Trophoblast cell (in vitro differentiated cells and primary cell): ENCODE data around the gene GOLGA6A.
"Not testable (repeated sequence)": the region's sequence is repeated elsewhere in the genome, so short reads cannot be mapped to it uniquely, and the experiment has no call there.

Experiments used
- DNase-seq, 2 donors: peaks; one replicate each; pipeline ENCODE4 v3.0.0-alpha.2; 2016
- H2AFZ ChIP-seq: 2 replicates; pipeline ENCODE4 v1.6.1; 2013; ENCODE audit warnings: low read length, moderate library complexity, mild to moderate bottlenecking; ENCODE audit not compliant: insufficient read depth, poor library complexity
- H2AK5ac ChIP-seq: 2 replicates; pipeline ENCODE4 v1.6.1; 2013; ENCODE audit warnings: mild to moderate bottlenecking, low read length
- H2BK120ac ChIP-seq: 2 replicates; pipeline ENCODE4 v1.6.1; 2013; ENCODE audit warnings: low read length, mild to moderate bottlenecking, moderate library complexity; ENCODE audit not compliant: insufficient read depth, poor library complexity
- H2BK12ac ChIP-seq: 2 replicates; pipeline ENCODE4 v1.6.1; 2013; ENCODE audit warnings: mild to moderate bottlenecking, low read length, moderate library complexity
- H2BK5ac ChIP-seq: 2 replicates; pipeline ENCODE4 v1.6.1; 2013; ENCODE audit warnings: low read length, low read depth, moderate library complexity, mild to moderate bottlenecking; ENCODE audit not compliant: poor library complexity
- H3K14ac ChIP-seq: 2 replicates; pipeline ENCODE4 v1.6.1; 2013; ENCODE audit warnings: mild to moderate bottlenecking, low read length
- H3K18ac ChIP-seq: 2 replicates; pipeline ENCODE4 v1.6.1; 2013; ENCODE audit warnings: mild to moderate bottlenecking, low read length
- H3K23ac ChIP-seq: 2 replicates; pipeline ENCODE4 v1.6.1; 2013; ENCODE audit warnings: low read length
- H3K27ac ChIP-seq: 2 replicates; pipeline ENCODE4 v1.5.1; 2013; ENCODE audit warnings: low read depth, mild to moderate bottlenecking, inconsistent platforms, low read length, moderate library complexity
- H3K27me3 ChIP-seq: 2 replicates; pipeline ENCODE4 v1.6.1; 2013; ENCODE audit warnings: inconsistent platforms, mild to moderate bottlenecking, low read length, moderate library complexity; ENCODE audit not compliant: insufficient read depth
- H3K36me3 ChIP-seq, 2 experiments: 1 replicate in 1 of 2; 2 replicates in 1 of 2; pipeline ENCODE4 v1.6.1; 2013; ENCODE audit warnings: low read length in 2 of 2, mild to moderate bottlenecking in 2 of 2, moderate library complexity in 1 of 2; ENCODE audit not compliant: insufficient read depth in 2 of 2, control insufficient read depth in 1 of 2
- H3K4ac ChIP-seq: 2 replicates; pipeline ENCODE4 v1.6.1; 2013; ENCODE audit warnings: low read depth, mild to moderate bottlenecking, low read length, moderate library complexity
- H3K4me1 ChIP-seq, 2 experiments: 1 replicate in 1 of 2; 2 replicates in 1 of 2; pipeline ENCODE4 v1.6.1; 2013; ENCODE audit warnings: low read length in 2 of 2, mild to moderate bottlenecking in 2 of 2, moderate library complexity in 1 of 2; ENCODE audit not compliant: insufficient read depth in 2 of 2, control insufficient read depth in 1 of 2
- H3K4me2 ChIP-seq: 2 replicates; pipeline ENCODE4 v1.6.1; 2013; ENCODE audit warnings: inconsistent platforms, mild to moderate bottlenecking, low read length, moderate library complexity
- H3K4me3 ChIP-seq: 2 replicates; pipeline ENCODE4 v1.5.1; 2013; ENCODE audit warnings: mild to moderate bottlenecking, low read depth, low read length, inconsistent platforms
- H3K79me1 ChIP-seq: one replicate; pipeline ENCODE4 v1.6.1; 2013; ENCODE audit warnings: low read length
- H3K79me2 ChIP-seq: 2 replicates; pipeline ENCODE4 v1.6.1; 2013; ENCODE audit warnings: low read length, mild to moderate bottlenecking; ENCODE audit not compliant: control insufficient read depth, insufficient read depth, poor library complexity
- H3K9ac ChIP-seq: 2 replicates; pipeline ENCODE4 v1.6.1; 2013; ENCODE audit warnings: mild to moderate bottlenecking, low read length
- H3K9me3 ChIP-seq: 2 replicates; pipeline ENCODE4 v1.6.1; 2013; ENCODE audit warnings: low read depth, mild to moderate bottlenecking, control low read depth, inconsistent platforms, low read length; ENCODE audit not compliant: insufficient read depth
- H4K12ac ChIP-seq: 2 replicates; pipeline ENCODE4 v1.6.1; 2013; ENCODE audit warnings: low read depth, mild to moderate bottlenecking, low read length, moderate library complexity
- H4K8ac ChIP-seq: 2 replicates; pipeline ENCODE4 v1.6.1; 2013; ENCODE audit warnings: low read depth, mild to moderate bottlenecking, low read length, moderate library complexity
- H4K91ac ChIP-seq: one replicate; pipeline ENCODE4 v1.6.1; 2013; ENCODE audit warnings: low read depth, mild to moderate bottlenecking, low read length, moderate library complexity
- WGBS: extraction: QIAGEN DNeasy Blood & Tissue Kit; methylation state at CpG from one replicate; pipeline ENCODE4 v1.1.7; 2013; ENCODE audit warnings: missing lambda C conversion rate; ENCODE audit not compliant: insufficient read length, insufficient coverage; ENCODE audit errors: extremely low coverage; 5-methylcytosine and 5-hydroxymethylcytosine counted together

The GOLGA6A gene

GRCh38 chr15:74120426-74120825 lies 38.1 kb upstream of the GOLGA6A start:
- no CpG with 5 or more reads among the region's 6 CpGs for WGBS
- Histone ChIP-seq H4K91ac (no peak overlapping the region), H4K8ac (no peak overlapping the region), H2AFZ (no peak overlapping the region), H3K4me1 (no peaks in the 10 kb centered on the region), H3K79me1 (no peaks in the 10 kb centered on the region), H3K14ac (no peak overlapping the region), H3K27me3 (no peaks in the 10 kb centered on the region), H3K4ac (no peak overlapping the region), H3K18ac (no peak overlapping the region), H3K9me3 (no peaks in the 10 kb centered on the region), H2AK5ac (no peak overlapping the region), H3K23ac (no peak overlapping the region), H3K27ac (no peak overlapping the region), H3K36me3 (no peaks in the 10 kb centered on the region), H2BK12ac (no peak overlapping the region), H2BK5ac (no peak overlapping the region), H3K79me2 (no peaks in the 10 kb centered on the region), H2BK120ac (no peak overlapping the region), H3K4me3 (no peak overlapping the region), H3K9ac (no peak overlapping the region), H4K12ac (no peak overlapping the region), H3K4me2 (no peak overlapping the region)
- no peak for DNase-seq

DNA sequence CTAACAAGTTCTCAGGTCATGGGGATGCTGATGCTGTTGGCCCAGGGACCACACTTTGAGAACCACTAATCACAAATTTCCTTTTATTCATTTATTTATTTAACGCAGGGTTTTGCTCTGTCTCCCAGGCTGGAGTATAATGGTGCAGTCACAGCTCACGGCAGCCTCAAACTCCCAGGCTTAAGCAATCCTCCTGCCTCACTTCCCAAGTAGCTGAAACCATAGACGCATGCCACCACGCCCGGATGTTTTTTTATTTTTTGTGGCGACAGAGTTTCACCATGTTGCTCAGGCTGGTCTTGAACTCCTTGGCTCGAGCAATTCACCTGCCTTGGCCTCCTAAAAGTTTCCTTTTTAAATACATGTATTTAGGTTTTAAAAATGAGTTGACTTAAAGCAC lies 27.4 kb upstream of the GOLGA6A start:
- H3K18ac ChIP-seq: no peak overlapping the region
- no peak overlapping the region for H2BK5ac ChIP-seq
- no peak overlapping the region for H3K4me2 ChIP-seq
- no peaks in the 10 kb centered on the region for H3K4me1 ChIP-seq
- H3K23ac ChIP-seq: no peak overlapping the region
- no peak overlapping the region for H4K8ac ChIP-seq
- peaks cover 2% of the 10 kb centered on the region for H3K9me3 ChIP-seq
- H3K27ac ChIP-seq: no peak overlapping the region
- no peak overlapping the region for H3K4me3 ChIP-seq
- H3K36me3 ChIP-seq: no peaks in the 10 kb centered on the region
- H3K9ac ChIP-seq: no peak overlapping the region
- no peak overlapping the region for H4K12ac ChIP-seq
- no peak overlapping the region for H4K91ac ChIP-seq
- no peaks in the 10 kb centered on the region for H3K79me1 ChIP-seq
- no peaks in the 10 kb centered on the region for H3K27me3 ChIP-seq
- no CpG with 5 or more reads among the region's 7 CpGs for WGBS
- peak in 1 of 2 donors; percentile 49 for DNase-seq
- no peak overlapping the region for H2AK5ac ChIP-seq
- no peak overlapping the region for H2BK12ac ChIP-seq
- H2AFZ ChIP-seq: no peak overlapping the region
- no peaks in the 10 kb centered on the region for H3K79me2 ChIP-seq
- H3K14ac ChIP-seq: no peak overlapping the region
- H3K4ac ChIP-seq: no peak overlapping the region
- H2BK120ac ChIP-seq: no peak overlapping the region

DNA sequence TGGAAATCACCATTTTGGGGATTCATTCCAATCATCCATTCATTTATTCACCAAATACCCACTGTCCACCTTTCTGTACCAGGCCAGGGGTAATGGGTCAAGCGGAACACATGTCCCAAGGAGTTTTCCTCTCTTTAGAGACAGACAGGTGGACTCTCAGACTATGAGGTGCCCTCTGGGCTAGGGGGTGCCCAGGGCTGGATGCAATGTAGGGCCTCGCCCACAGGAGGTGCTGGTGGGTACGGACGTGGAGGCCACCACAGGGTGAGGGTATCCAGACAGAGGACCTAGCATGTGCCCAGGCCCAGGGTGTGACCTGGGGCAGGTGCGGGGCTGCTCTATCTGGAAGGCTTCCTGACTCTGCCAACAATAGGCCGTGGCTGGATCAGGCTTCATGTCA lies 26.3 kb upstream of the GOLGA6A start:
- not testable (repeated sequence) for H4K12ac ChIP-seq, H2BK12ac ChIP-seq, H3K4me2 ChIP-seq, H3K18ac ChIP-seq, H2AK5ac ChIP-seq, H3K27me3 ChIP-seq, H2BK120ac ChIP-seq, H3K36me3 ChIP-seq, H3K9ac ChIP-seq, H3K4ac ChIP-seq, H4K91ac ChIP-seq, H2AFZ ChIP-seq, H3K27ac ChIP-seq, H3K23ac ChIP-seq, H3K4me1 ChIP-seq, H3K14ac ChIP-seq, DNase-seq, H3K4me3 ChIP-seq, H3K9me3 ChIP-seq, H2BK5ac ChIP-seq, H4K8ac ChIP-seq, H3K79me1 ChIP-seq, H3K79me2 ChIP-seq
- no CpG with 5 or more reads among the region's 6 CpGs for WGBS

- peaks cover 2% of the 10 kb centered on the region for H3K9me3 ChIP-seq
- no CpG with 5 or more reads among the region's 5 CpGs for WGBS
- H3K27ac ChIP-seq: no peak overlapping the region
- no peaks in the 10 kb centered on the region for H3K27me3 ChIP-seq
- no peak for DNase-seq
- no peak overlapping the region for H2BK5ac ChIP-seq
- H3K4ac ChIP-seq: no peak overlapping the region
- H3K14ac ChIP-seq: no peak overlapping the region
- H3K79me1 ChIP-seq: no peaks in the 10 kb centered on the region
- H4K91ac ChIP-seq: no peak overlapping the region
- H3K4me2 ChIP-seq: no peak overlapping the region
- H3K36me3 ChIP-seq: no peaks in the 10 kb centered on the region
- no peak overlapping the region for H2BK120ac ChIP-seq
- no peak overlapping the region for H2AFZ ChIP-seq
- H2BK12ac ChIP-seq: no peak overlapping the region
- no peak overlapping the region for H4K12ac ChIP-seq
- no peaks in the 10 kb centered on the region for H3K4me1 ChIP-seq
- H3K23ac ChIP-seq: no peak overlapping the region
- H4K8ac ChIP-seq: no peak overlapping the region
- no peak overlapping the region for H3K4me3 ChIP-seq
- no peaks in the 10 kb centered on the region for H3K79me2 ChIP-seq
- no peak overlapping the region for H3K18ac ChIP-seq
- H3K9ac ChIP-seq: no peak overlapping the region
- no peak overlapping the region for H2AK5ac ChIP-seq
Observed at GRCh38 chr15:74108111-74108510, 25.8 kb upstream of the GOLGA6A start.
